HL-60 (cell line): ENCODE data around the gene IMMP2L.
A peak's percentile ranks its signal among the peaks of the same experiment; 100 is the strongest.

Experiments
- DNase-seq, 2 experiments: peaks; one replicate each; pipeline ENCODE4 v3.0.0-alpha.2; 2010 to 2020; ENCODE audit warnings: low read depth in 1 of 2, low spot score in 1 of 2
- H3K27ac ChIP-seq: fragments of 250-450 bp; sonication (Bioruptor Pico); replicated peaks from 2 replicates; pipeline ENCODE4 v1.5.1; 2020; ENCODE audit warnings: mild to moderate bottlenecking, moderate library complexity
- H3K27me3 ChIP-seq: fragments of 250-450 bp; sonication (Bioruptor Pico); 2 replicates; pipeline ENCODE4 v1.5.1; 2021; ENCODE audit warnings: mild to moderate bottlenecking, moderate library complexity; ENCODE audit not compliant: insufficient read depth, poor library complexity, severe bottlenecking
- H3K4me3 ChIP-seq: replicated peaks from 2 replicates; pipeline ENCODE4 v1.5.1; 2011; ENCODE audit warnings: mild to moderate bottlenecking, control low read depth, low read length; ENCODE audit not compliant: insufficient read depth
- GABPA ChIP-seq: IDR thresholded peaks from 2 replicates; pipeline ENCODE4 v1.6.1; 2012; ENCODE audit warnings: low read depth
- POLR2AphosphoS5 ChIP-seq: IDR thresholded peaks from 2 replicates; pipeline ENCODE4 v1.6.1; 2012; ENCODE audit warnings: low read depth
- REST ChIP-seq: IDR thresholded peaks from 2 replicates; pipeline ENCODE4 v1.6.1; 2012; ENCODE audit warnings: low read depth; ENCODE audit not compliant: insufficient replicate concordance
- SPI1 ChIP-seq: IDR thresholded peaks from 2 replicates; pipeline ENCODE4 v1.6.1; 2012; ENCODE audit warnings: low read depth, mild to moderate bottlenecking, borderline replicate concordance
- TF ChIP-seq, protein P1 (sequence below): IDR thresholded peaks from one replicate; pipeline ENCODE4 v1.5.1; 2011; ENCODE audit warnings: low read length, control low read depth, inconsistent platforms; ENCODE audit not compliant: insufficient read depth

Gene IMMP2L

DNA sequence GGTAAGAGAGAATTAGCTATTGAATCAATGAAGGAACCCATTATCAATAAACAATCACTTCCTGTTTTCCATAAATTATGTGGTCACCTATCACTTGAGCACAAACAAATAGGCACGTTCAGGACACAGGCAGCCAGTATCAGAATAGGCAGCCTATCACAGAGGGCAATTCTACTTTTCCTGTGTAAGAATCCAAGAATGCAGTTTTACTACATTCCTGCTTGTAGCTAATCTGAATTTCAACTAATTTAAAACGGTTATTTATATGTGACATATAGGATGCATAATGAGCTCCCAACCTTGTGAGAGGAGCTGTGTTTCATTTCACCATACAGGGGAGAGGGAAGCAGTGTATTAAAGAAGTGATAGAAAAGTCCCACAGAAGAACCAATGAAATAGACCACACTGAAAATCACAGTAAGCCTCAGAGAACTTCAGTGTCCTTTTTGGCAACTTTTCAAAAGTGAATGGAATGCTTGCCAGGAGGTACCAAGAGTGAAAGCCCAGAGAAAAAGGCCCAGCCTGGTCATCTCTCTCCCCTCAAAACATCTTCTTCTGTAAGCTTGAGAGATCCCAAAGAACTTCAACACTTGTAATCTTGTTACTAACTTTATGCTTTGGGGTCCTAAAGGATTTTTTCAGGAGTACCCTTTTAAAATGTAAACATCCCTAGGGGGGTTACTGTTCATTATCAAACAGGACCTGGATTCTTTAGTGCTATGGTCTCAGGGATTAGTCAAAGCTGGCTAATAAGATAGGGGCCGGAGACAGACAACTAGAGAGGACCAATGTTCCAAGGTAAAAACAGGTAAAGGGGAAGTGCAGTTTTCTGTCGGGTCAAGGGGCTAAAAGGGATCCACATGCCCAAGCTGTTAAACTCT is 1.3 kb downstream of the IMMP2L start:
- DNase-seq: no peak
- peak; percentile 67 for TF ChIP-seq SPI1
- TF ChIP-seq REST: no peak
- Histone ChIP-seq H3K27me3 (no peaks in the 10 kb centered on the region), H3K27ac (peak overlapping the region; percentile 84), H3K4me3 (peak overlapping the region; percentile 81)

GRCh38 chr7:111558991-111559390 is 3.3 kb downstream of the IMMP2L start:
- H3K27me3 ChIP-seq: no peaks in the 10 kb centered on the region
- H3K27ac ChIP-seq: no peak overlapping the region
- no peak overlapping the region for H3K4me3 ChIP-seq
- TF ChIP-seq REST (no peak), SPI1 (no peak), POLR2AphosphoS5 (no peak), GABPA (no peak)
- TF ChIP-seq, protein P1, sequence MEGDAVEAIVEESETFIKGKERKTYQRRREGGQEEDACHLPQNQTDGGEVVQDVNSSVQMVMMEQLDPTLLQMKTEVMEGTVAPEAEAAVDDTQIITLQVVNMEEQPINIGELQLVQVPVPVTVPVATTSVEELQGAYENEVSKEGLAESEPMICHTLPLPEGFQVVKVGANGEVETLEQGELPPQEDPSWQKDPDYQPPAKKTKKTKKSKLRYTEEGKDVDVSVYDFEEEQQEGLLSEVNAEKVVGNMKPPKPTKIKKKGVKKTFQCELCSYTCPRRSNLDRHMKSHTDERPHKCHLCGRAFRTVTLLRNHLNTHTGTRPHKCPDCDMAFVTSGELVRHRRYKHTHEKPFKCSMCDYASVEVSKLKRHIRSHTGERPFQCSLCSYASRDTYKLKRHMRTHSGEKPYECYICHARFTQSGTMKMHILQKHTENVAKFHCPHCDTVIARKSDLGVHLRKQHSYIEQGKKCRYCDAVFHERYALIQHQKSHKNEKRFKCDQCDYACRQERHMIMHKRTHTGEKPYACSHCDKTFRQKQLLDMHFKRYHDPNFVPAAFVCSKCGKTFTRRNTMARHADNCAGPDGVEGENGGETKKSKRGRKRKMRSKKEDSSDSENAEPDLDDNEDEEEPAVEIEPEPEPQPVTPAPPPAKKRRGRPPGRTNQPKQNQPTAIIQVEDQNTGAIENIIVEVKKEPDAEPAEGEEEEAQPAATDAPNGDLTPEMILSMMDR: no peak
- DNase-seq: no peak

DNA sequence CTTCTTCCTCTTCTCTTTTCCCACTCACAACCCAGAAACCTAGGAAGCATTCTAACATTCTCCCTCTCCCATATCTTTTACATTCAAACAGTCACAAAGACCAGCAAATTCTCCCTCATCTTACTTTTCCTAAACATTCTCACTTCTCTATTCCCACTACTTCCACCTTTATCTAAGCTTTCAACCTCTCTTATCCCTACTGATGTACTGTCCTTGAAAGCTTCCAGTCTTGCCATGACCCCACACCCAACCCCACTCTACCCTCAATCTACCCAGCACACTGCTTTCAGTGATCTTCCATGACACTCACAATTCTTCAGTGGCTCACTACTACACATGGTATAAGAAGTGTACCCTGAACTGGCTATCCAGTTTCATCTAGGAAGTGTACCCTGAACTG is 5.3 kb downstream of the IMMP2L start:
- no peak for DNase-seq
- Histone ChIP-seq H3K27me3 (no peaks in the 10 kb centered on the region), H3K27ac (no peak overlapping the region), H3K4me3 (no peak overlapping the region)
- TF ChIP-seq POLR2AphosphoS5 (no peak), GABPA (no peak), REST (no peak), SPI1 (no peak)
- TF ChIP-seq, protein P1: no peak
